Fibroblast of villous mesenchyme (primary cell): ENCODE results near the gene P3R3URF. TPM values are rescaled to one million over a fixed set of nuclear protein-coding genes. Genes with fewer than 3 reads are reported as not detected.

Experiments
- DNase-seq: peaks from one replicate; pipeline ENCODE4 v3.0.0-alpha.2; 2010; ENCODE audit warnings: low read depth
- H3K4me3 ChIP-seq: 2 replicates; pipeline ENCODE4 v1.5.1; 2011; ENCODE audit warnings: low read depth, mild to moderate bottlenecking, low read length
- total RNA-seq: library from RNA; depleted of rRNA; stranded (reverse); fragments of >200 nt; gene quantifications from 2 replicates; pipeline ENCODE4 v1.2.3, GENCODE V29; 2012
- TF ChIP-seq, protein P1 (sequence below): IDR thresholded peaks from 2 replicates; pipeline ENCODE4 v1.5.1; 2012; ENCODE audit warnings: low read depth, mild to moderate bottlenecking, low read length; ENCODE audit not compliant: insufficient read depth

The P3R3URF gene
- total RNA-seq, 1 donor, result not detected

GRCh38 chr1:46173361-46173856 is 2.9 kb downstream of the P3R3URF start:
- TF ChIP-seq, protein P1, sequence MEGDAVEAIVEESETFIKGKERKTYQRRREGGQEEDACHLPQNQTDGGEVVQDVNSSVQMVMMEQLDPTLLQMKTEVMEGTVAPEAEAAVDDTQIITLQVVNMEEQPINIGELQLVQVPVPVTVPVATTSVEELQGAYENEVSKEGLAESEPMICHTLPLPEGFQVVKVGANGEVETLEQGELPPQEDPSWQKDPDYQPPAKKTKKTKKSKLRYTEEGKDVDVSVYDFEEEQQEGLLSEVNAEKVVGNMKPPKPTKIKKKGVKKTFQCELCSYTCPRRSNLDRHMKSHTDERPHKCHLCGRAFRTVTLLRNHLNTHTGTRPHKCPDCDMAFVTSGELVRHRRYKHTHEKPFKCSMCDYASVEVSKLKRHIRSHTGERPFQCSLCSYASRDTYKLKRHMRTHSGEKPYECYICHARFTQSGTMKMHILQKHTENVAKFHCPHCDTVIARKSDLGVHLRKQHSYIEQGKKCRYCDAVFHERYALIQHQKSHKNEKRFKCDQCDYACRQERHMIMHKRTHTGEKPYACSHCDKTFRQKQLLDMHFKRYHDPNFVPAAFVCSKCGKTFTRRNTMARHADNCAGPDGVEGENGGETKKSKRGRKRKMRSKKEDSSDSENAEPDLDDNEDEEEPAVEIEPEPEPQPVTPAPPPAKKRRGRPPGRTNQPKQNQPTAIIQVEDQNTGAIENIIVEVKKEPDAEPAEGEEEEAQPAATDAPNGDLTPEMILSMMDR, result no peak

GRCh38 chr1:46172321-46172720 is 4.0 kb downstream of the P3R3URF start:
- no peak for DNase-seq
- H3K4me3 ChIP-seq, result no peak overlapping the region
- TF ChIP-seq, protein P1, result no peak

More at GRCh38 chr1:46173361-46173856, 2.9 kb downstream of the P3R3URF start:
- peak; percentile 31 for DNase-seq
- H3K4me3 ChIP-seq, result no peak overlapping the region

- DNase-seq, result no peak
- TF ChIP-seq, protein P1, result no peak
- H3K4me3 ChIP-seq, result no peak overlapping the region
Measured at GRCh38 chr1:46171871-46172270, 4.4 kb downstream of the P3R3URF start.

DNA sequence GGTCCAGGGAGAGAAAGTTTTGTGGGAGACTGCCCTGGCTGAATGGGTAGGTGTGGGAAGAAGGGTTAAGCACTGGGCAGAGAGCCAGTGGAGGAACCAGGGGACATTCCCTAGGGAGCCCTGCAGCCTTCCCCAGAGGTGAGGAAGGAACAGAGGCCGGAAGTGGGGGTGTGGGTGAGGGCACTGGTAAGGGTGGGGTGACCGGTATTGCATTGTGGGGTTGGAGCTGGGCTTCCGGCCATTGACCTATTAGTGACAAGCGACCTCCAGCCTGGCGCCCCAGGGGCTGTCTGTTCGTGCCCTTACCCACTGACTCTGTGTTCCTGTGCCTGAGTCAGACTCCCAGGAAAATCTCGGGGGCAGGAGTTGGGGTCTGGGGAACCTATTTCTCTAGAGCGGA is 4.9 kb downstream of the P3R3URF start:
- TF ChIP-seq, protein P1, result no peak
- DNase-seq, result no peak
- H3K4me3 ChIP-seq, result no peak overlapping the region

- H3K4me3 ChIP-seq, result no peak overlapping the region
- DNase-seq, result no peak
- TF ChIP-seq, protein P1, result no peak
Measured at GRCh38 chr1:46169811-46170454, 6.4 kb downstream of the P3R3URF start.

GRCh38 chr1:46168477-46168876 is 7.8 kb downstream of the P3R3URF start:
- TF ChIP-seq, protein P1, result no peak
- no peak overlapping the region for H3K4me3 ChIP-seq
- no peak for DNase-seq
